NK-92 treated with Interleukin-12 subunit alpha and Interleukin-12 subunit beta, amount 100 ng/mL, for 24 hours (cell line): ENCODE data around the gene HSPA1L.

Source experiments
- DNase-seq: peaks from one replicate; lab custom pipeline; 2025; lab: John Stamatoyannopoulos, UW

The HSPA1L gene

DNA sequence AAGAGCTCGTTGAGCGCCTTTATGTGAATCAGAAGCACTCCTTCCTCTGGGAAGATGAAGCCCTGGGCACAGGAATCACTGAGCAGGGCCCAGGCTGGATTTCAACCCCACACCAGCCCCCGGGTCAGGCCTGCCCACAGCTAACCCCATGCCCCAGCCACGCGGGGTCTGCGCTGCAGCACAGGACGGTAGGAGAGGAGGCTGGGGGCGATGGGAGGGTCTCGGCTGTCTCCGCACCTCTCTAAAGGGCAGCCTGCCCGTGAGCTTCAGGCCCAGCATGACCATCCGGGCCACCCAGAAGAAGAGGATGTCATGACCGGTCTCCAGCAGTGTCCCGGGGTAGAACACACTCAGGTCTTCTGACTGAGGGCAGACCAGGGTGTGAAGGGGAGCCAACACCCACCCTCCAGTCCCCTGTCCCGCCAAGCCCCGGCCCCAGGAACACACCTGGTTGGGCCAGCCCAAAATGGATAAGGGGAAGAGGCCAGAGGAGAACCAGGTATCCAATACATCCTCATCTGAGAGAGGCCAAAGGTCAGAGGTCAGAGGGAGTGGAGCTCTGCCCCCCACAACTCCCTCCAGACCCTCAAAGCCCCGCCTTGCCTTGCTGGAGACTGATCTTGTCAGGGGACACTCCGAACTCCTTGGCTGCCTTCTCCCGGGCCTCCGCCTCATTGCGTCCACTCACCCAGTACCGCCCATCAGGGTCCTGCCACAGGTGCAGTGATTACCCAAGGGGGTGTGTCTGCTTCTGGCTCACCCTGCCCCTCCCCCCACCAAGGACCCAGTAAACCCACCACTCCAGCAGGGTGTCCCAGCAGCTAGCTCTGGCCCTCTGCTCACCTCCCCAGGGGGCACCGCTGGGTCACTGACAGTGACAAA is 33.6 kb downstream of the HSPA1L start:
- DNase-seq = no peak

DNA sequence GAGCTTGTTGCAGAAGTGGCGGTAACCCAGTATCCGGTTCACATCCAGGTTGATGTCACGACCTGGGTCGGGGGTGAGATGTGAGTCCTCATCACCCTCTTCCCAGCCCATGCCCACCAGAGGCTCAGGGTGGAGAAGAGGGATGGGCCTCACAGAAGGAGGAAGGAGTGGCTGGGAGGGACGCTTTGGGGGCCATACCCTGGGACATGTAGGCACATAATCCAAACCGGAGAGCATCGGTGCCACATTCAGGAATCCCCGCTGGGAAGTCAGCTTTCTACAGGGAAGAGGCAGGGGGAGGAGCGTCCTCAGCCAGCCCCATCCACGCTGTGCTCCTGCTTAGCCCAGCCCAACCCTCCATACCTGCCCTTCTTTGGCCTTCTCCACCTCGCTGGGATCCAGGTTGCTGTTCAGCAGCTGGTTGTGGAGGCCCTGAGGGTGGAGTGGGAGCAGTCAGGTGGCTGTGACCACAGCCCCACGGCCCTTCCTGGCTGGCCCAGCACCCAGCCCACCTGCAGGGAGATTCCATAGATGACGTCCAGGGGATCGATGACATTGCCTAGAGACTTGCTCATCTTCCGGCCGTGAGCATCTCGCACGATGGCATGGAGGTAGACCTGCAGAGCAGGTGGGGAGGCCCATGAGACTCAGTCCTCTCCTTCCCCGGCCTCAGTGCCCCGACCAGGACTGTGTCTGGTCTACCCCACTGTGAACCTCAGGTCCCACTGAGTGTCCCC is 34.4 kb downstream of the HSPA1L start:
- DNase-seq = no peak

GRCh38 chr6:31779908-31780307 is 35.2 kb downstream of the HSPA1L start:
- DNase-seq = no peak

DNA sequence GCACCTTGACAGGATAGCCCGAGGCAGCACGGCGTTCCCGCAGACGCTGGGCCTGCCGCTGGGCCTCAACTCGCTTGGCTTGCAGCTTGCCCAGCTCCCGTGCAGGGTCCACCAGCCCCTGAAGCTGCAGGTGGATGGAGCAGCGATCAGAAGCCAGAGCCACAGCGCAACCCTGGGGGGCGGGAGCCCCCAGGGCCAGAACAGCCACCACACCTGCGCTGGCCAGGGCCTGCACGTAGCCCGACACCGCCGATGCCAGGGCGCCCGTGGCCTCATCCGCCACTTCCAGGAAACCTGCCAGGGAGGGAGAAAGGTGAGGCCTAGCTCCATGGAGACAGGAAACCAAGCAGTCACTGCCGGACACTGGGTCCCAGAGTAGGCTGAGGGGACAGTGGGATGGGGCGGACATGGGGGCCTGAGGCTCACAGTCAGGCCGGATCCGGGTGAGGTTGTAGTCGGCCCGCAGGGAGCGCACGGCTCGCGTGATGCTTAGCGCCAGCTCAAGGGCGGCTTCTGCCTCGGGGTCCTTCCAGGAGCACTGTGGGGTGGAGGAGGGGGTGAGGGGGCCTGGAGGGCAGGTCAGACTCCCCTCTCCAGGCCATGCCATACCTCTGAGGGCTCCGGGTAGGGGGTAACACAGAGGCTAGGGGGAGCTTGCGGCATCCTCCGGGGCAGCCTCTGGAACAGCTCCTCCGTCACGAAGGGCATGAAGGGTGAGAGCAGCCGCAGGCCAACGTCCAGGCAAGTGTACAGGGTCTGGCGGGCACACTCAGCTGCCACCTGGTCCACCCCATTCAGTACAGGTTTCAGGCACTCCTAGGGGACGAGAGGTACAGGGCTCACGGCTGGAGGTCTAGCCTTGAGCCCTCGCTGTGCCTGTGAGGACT is 35.8 kb downstream of the HSPA1L start:
- DNase-seq = no peak

- DNase-seq = no peak
Measured at GRCh38 chr6:31778193-31778592, 36.9 kb downstream of the HSPA1L start.

DNA sequence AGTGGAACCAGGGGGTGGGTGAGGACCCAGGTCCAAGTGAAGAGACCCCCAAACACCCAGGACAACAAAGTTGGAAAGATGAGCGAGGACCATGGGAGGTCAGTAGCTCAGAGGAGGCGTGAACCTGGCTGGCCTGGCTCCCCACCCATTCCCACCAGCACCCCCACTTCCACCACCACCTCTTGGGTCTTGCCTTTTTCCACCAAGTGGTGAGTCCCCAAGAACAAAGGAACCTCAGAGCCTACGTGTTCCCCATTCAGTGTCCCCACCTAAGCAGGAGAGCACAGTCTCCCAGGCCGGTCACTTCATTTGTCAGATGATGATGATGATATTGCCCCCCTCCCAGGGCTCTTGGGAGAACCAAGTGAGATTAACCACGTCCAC is 37.4 kb downstream of the HSPA1L start:
- no peak for DNase-seq

- DNase-seq = no peak
Measured at GRCh38 chr6:31776989-31777666, 38.0 kb downstream of the HSPA1L start, which contains the start of gene VWA7. TSS of gene VWA7 (minus strand) at chr6:31777328. CDS start at chr6:31776779, 549 bp downstream.

GRCh38 chr6:31776485-31776988 is 38.5 kb downstream of the HSPA1L start:
- no peak for DNase-seq

DNA sequence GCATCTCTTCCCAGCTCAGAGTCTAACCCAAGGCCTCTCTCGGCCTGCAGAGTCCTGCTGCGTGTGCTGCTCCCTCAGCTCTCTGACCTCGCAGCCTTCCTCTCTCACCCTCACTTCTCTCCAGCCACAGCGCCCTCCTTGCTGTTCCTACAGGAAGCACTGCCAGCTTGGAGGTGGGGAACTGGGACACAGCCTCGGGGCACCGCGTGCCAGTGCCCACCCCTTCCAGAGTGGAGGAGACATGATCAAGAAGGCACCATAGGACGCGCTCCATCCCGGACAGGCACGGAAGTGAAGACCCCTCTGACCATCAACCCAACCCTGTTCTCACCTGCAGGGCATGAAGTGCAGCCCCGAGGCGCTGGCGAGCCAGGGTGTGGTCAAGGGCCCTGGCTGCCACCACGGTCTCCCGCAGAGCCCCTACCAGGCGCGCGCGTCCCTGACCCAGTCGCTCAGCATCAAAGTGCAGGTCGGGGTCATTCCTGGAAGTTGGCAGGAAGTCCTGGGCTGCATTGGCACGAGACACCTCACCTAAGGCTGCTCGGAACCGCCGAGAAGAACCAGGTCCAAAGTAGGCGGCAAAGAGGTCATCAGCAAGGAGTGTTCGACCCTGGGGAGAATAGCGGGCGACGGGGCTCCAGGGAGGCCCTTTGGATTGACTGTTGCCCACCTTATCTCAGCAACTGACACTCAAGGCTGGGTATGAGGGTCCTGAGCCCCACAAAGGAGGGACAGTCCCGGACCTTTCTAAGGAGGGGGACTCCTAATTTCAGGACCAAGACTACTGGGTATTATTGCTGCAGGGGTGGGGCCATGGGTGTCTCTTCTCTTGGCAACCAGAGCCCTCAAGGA is 39.2 kb downstream of the HSPA1L start:
- no peak for DNase-seq

DNA sequence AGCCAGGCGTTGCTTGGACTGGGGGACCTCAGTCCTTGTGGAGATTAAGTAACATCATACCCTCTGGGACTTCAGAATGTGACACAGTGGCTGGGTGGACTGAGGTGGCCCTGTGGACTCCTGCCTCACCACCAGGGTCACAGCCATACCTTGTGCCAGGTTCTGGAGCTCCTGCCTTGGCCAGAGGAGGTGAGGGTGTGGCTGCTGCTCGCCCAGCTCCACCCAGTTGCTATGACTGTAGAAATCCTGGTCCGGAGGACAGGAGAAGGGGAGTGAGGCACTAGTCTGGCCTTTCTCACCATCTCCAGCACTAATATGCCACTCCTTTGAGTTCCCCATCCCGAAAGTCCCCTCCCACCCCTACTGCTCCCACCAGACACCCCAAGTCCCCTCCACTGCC is 39.9 kb downstream of the HSPA1L start:
- no peak for DNase-seq

DNA sequence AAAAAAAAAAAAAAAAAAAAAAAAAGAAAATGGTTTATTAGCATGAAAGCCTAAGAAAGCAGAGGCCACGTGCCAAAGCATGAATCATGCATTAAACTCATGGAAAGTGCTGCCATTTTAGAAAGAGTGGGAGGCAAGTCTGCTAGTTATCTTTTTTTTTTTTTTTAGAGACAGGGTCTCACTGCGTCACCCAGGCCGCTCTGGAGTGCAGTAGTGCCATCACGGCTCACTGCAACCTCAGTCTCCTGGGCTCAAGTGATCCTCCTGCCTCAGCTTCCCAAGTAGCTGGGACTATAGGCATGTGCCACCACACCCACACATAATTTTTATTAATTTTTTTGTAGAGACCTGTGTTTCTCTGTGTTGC is 43.1 kb downstream of the HSPA1L start:
- DNase-seq = no peak

DNA sequence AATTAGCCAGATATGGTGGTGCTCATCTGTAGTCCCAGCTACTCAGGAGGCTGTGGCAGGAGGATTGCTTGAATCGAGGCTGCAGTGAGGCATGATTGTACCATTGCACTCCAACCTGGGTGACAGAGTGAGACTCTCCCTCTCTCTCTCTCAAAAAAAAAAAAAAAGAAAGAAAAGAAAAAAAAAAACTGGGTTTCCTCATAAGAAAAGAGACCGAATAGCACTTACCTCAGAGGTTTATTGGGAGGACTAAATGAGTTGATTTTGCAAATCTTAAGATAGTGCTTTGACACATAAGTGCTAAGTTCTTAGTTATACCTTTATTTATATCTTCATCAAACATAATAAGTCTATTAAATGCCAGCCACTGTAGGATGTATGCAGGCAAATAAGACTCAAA is 44.2 kb downstream of the HSPA1L start:
- no peak for DNase-seq

DNA sequence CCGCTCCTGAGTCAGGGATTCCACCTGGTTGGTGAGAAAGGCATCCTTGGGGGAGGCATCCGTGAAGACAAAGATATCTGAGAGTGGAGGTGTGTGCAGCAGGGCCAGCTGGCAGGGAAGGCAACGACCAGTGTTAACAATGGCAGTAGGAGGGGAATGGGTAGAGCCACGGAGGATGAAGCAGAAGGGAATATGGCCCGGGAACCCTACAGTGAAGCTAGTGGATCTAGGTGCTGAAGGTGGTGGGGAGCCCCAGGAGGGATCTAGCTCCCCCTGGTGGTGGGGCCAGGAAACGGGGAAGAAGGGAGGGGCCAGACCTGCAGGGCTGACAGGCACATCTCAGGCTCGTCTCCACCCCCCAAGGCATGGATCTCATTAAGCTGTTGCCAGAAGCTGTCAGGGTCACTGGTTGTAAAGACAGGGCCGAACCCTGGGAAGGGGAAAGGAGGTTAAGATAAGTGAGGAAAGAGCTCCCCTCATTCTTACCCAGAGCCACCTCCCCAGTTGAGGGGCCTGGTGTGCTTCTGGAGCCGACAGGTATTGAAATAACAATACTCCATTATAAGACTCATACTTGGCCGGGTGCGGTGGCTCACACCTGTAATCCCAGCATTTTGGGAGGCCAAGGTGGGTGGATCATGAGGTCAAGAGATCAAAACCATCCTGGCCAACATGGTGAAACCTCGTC is 45.3 kb downstream of the HSPA1L start:
- peak; percentile 45 for DNase-seq

DNA sequence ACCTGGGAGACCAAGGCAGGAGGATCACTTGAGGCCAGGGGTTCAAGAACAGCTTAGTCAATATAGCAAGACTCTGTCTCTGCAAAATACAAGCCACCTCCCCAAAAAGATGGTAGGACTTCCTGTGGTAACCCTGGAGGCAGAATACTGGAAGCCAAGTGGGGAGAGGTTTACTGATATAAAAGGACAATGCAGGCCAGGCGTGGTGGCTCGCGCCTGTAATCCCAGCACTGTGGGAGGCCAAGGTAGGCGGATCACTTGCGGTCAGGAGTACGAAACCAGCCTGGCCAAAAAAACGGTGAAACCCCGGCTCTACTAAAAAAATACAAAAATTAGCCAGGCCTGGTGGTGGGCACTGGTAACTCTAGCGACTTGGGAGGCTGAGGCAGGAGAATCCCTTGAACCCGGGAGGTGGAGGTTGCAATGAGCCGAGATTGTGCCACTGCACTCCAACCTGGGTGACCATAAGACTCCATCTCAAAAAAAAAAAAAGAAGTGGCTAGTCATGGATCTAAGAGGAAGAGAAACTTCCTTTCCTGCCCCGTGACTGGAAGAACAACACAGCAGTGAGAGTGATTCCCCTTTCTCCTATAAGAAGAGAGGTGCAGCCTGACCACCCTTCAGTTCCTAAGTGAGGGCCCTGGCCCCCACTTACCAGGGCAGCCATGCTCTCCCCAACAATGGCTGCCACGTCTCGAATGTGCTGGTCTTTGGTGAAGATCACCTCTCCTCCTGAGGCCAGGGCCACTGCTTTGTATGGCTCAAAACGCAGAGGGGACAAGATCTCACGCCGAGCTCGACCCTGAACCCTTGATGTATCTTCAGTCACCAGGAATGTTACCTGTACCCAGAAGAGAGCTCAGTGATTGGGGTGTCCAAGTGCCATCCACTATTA is 46.5 kb downstream of the HSPA1L start:
- no peak for DNase-seq

- DNase-seq = no peak
Measured at GRCh38 chr6:31767096-31767645, 47.9 kb downstream of the HSPA1L start.

DNA sequence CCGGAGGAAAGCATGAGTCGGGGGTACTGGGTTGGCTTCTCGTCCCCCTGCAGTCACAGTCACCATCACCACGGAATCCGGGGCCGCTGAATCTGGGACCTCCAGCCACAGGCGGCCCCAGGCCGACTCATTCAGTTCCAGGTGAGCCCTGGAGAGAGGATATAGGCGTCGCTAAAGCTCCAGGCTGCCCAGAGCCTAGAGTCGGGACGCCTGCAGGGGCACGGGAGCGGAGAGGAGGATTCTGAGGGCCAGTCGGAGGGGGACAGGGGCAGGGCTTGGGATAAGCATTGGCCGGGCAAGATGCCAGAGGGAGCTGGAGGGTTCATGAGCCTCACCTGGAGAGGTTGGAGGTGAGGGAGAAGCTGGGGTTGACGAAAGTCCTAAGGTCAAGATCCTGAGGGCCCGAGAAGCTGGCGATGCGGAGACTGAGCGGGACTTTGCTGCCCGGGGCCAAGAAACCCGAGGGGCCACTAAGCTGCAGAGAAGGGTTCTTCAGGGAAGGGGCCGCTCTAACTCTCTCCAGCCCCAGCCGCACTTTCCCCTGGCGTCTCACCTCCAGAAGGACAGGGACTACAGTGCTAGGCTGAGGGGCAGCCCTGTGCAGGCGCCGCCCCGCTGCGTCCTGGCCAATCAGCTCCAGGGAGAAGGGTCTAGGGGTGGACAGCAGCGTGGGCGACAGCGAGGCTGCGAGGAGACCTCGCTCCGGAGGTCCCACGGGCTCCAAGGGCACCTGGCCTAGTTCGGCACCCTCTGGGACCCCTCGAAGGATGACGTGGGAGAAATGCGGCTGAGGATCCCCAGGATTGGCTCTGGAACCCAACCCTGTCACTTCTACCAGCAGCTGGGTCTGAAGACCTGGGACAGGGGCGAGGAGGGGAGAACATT is 48.9 kb downstream of the HSPA1L start:
- DNase-seq = no peak

DNA sequence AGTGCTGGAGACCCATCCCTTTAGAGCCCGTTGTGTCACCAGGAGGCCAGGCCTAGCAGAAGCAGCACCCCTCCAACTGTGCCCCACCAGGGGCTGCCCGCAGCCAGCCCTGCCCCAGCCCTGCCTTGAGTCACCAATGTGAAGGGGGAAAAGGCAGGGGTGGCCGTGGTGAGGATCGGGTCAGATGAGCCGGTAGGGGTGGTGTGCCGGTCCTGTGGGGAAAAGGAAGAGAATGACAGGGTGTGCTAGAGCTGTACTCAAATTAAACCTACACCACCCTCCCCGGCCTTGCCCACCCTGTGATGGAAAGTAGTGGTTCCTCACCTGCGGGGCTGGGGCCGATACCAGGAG is 49.5 kb downstream of the HSPA1L start:
- no peak for DNase-seq

DNA sequence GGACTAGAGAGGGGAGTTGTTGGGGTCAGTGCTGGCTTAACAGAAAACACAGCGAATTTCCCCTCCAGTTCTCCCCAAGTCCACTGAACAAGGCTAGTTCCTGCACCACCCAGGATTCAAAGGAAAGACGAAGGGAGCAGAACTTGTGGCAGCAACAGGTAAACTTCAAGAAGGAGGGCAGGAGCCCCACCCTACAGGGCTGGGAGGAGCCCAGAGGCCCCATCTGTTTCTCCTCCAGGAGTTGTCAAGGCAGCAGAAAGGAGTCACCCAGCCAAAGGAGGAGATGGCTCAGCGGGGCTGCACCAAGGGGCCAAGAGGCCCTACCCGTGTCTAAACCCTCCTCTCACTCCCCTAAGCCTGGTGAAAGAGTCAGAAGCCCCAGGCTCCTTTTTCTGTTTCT is 50.9 kb downstream of the HSPA1L start:
- no peak for DNase-seq
